Fibroblast of lung (primary cell): ENCODE measurements around the gene AHCYL1.

Experiments used
- CTCF ChIP-seq, 2 donors: IDR thresholded peaks in 1 of 2; conservative IDR thresholded peaks in 1 of 2; 1 replicate in 1 of 2; 2 replicates in 1 of 2; pipeline ENCODE4 v1.5.1; 2011 to 2012; ENCODE audit warnings: low read length in 2 of 2, control low read depth in 1 of 2, inconsistent platforms in 1 of 2, low read depth in 1 of 2, mild to moderate bottlenecking in 1 of 2
- EZH2 ChIP-seq: IDR thresholded peaks from 2 replicates; pipeline ENCODE4 v1.5.1; 2012; ENCODE audit warnings: low read length, control low read depth, mild to moderate bottlenecking; ENCODE audit errors: missing control alignments

- TF ChIP-seq CTCF (conservative IDR thresholded peaks at IDR 0.05 in 1 of 2, IDR thresholded peaks at IDR 0.05 in 1 of 2; ENCODE audit: low read depth in 1 of 2, low read length in 2 of 2), result no peak
- TF ChIP-seq EZH2, result no peak
Measured at GRCh38 chr1:110043016-110043415, 58.5 kb downstream of the AHCYL1 start.
